Mesodermal cell (in vitro differentiated cells): ENCODE results near the gene CCL4.
"Not testable (repeated sequence)": the region's sequence is repeated elsewhere in the genome, so short reads cannot be mapped to it uniquely, and the experiment has no call there.

ENCODE experiments used
- H3K27ac ChIP-seq: 2 replicates; pipeline ENCODE4 v1.7.0; 2013; ENCODE audit warnings: mild to moderate bottlenecking, low read depth, low read length, moderate library complexity; ENCODE audit not compliant: severe bottlenecking
- H3K36me3 ChIP-seq: 2 replicates; pipeline ENCODE4 v1.7.1; 2013; ENCODE audit warnings: mild to moderate bottlenecking, low read length, moderate library complexity; ENCODE audit not compliant: control insufficient read depth, insufficient read depth
- H3K4me1 ChIP-seq: one replicate; pipeline ENCODE4 v1.7.1; 2013; ENCODE audit warnings: mild to moderate bottlenecking, low read length; ENCODE audit not compliant: insufficient read depth, control insufficient read depth, poor library complexity, severe bottlenecking
- H3K4me3 ChIP-seq: 2 replicates; pipeline ENCODE4 v1.7.0; 2013; ENCODE audit warnings: low read length, control low read depth, mild to moderate bottlenecking; ENCODE audit not compliant: insufficient read depth, poor library complexity, severe bottlenecking; ENCODE audit errors: extremely low read depth
- H3K9me3 ChIP-seq: 2 replicates; pipeline ENCODE4 v1.7.1; 2013; ENCODE audit warnings: mild to moderate bottlenecking, low read length, moderate library complexity; ENCODE audit not compliant: control insufficient read depth
- WGBS, 2 experiments: methylation state at CpG; one replicate each; pipeline ENCODE4 v1.1.5; 2013; ENCODE audit warnings: missing lambda C conversion rate in 2 of 2; ENCODE audit not compliant: insufficient coverage in 2 of 2; 5-methylcytosine and 5-hydroxymethylcytosine counted together

The CCL4 gene

DNA sequence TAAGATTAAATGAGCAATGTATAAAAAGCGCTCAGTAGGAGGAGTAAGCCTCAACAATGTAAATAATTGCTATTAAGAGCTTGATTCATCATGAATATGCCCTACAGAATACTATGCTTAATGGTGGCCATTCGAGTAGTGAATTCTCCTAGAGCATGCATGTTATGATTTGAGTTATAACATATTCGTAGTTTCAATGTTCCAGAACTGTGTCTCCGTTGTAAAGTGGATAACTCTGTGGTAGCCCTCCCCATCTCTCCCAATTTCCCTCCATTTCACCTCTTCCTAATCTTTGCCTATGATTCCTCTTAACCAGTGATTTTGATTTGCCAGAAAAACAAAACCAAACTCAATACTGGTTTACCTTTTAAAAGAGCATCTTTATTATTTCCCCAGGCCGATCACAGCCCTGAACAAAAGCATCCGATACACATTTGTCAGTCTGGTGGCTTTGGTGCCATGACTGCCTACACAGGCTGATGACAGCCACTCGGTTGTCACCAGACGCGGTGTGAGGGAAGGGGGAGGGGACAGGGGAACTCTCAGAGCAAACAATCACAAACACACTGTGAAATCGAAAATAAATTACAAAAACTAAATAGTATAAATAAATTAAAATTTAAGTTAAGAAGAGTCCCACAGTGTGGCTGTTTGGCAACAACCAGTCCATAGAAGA is 15.6 kb upstream of the CCL4 start:
- not testable (repeated sequence) for H3K36me3 ChIP-seq, H3K4me1 ChIP-seq, H3K9me3 ChIP-seq, H3K4me3 ChIP-seq, H3K27ac ChIP-seq
- WGBS, 2 experiments, result 86 to 100% methylated on average over 2 of the region's 10 CpGs

- no peaks in the 10 kb centered on the region for H3K36me3 ChIP-seq
- WGBS, 2 experiments, result 76 to 88% methylated on average over 11 of the region's 14 CpGs
- H3K27ac ChIP-seq, result no peak overlapping the region
Observed at GRCh38 chr17:36088670-36089338, 14.8 kb upstream of the CCL4 start.

GRCh38 chr17:36089339-36089865 is 14.2 kb upstream of the CCL4 start:
- Histone ChIP-seq H3K4me1 (no peaks in the 10 kb centered on the region), H3K4me3 (no peak overlapping the region), H3K36me3 (no peaks in the 10 kb centered on the region), H3K27ac (no peak overlapping the region), H3K9me3 (no peaks in the 10 kb centered on the region)
- 86 to 88% methylated on average over 1 to 2 of the region's 4 CpGs for WGBS, 2 experiments

More at GRCh38 chr17:36088670-36089338, 14.8 kb upstream of the CCL4 start:
- Histone ChIP-seq H3K4me1 (no peaks in the 10 kb centered on the region), H3K4me3 (no peak overlapping the region), H3K9me3 (no peaks in the 10 kb centered on the region)

- WGBS, 2 experiments, result 94 to 95% methylated on average over 7 of the region's 9 CpGs
- Histone ChIP-seq H3K4me1 (no peaks in the 10 kb centered on the region), H3K9me3 (no peaks in the 10 kb centered on the region), H3K36me3 (no peaks in the 10 kb centered on the region), H3K27ac (no peak within 1 kb of the TSS), H3K4me3 (no peak within 1 kb of the TSS)
Observed at GRCh38 chr17:36089888-36090836, 13.5 kb upstream of the CCL4 start, which contains the start of gene CCL3. Gene CCL3 (minus strand): TSS chr17:36090143. CDS start chr17:36090058, 85 bp downstream.

DNA sequence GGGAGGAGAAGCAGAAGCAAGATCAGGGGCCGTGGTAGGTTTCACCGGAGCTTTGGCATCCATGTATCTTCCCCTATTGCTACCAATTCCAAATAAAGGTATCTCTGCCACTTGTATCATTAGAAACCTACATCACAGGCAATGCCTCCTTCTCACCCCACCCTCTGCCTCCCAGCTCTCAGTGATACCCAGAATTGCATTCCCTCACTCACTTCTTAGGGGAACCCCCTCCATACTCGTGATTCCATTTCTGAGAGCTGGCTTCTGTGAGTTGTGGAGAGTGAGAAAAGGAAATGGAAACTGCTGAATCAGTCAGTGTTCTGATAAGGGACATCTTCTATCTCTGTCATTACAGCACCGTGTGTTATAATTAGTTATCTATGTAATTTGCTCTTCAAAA is 11.4 kb upstream of the CCL4 start:
- Histone ChIP-seq H3K9me3 (no peaks in the 10 kb centered on the region), H3K4me3 (no peak overlapping the region), H3K27ac (no peak overlapping the region), H3K4me1 (no peaks in the 10 kb centered on the region), H3K36me3 (no peaks in the 10 kb centered on the region)
- WGBS, 2 experiments, result 100% methylated on average over 1 to 2 of the region's 4 CpGs

- WGBS, 2 experiments, result no CpG with 5 or more reads among the region's 6 CpGs
- H3K4me3 ChIP-seq, H3K36me3 ChIP-seq, H3K4me1 ChIP-seq, H3K27ac ChIP-seq, H3K9me3 ChIP-seq: not testable (repeated sequence)
Observed at GRCh38 chr17:36092715-36093114, 10.9 kb upstream of the CCL4 start.

DNA sequence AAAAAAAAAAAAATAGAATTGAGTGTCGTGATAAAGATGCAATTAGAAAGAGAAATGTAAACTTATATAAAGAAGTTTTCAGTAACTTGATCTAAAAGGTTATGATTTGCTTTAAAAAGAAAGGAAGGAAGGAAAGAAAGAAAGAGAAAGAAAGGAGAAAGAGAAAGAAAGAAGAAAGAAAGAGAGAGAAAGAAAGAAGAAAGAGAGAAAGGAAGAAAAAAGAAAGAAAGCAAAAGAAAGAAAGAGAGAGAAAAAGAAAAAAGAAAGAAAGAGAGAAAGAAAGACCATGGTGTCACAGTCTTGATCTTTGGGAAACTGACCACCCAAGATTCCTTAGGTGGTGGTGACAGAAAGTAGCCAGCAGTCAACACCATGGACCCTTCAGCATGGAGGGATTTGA is 9.4 kb upstream of the CCL4 start:
- H3K4me3 ChIP-seq, result no peak overlapping the region
- no peaks in the 10 kb centered on the region for H3K36me3 ChIP-seq
- H3K27ac ChIP-seq, result no peak overlapping the region
- WGBS, 2 experiments, result no CpG with 5 or more reads among the region's 1 CpG
- H3K9me3 ChIP-seq, result no peaks in the 10 kb centered on the region
- H3K4me1 ChIP-seq, result no peaks in the 10 kb centered on the region

DNA sequence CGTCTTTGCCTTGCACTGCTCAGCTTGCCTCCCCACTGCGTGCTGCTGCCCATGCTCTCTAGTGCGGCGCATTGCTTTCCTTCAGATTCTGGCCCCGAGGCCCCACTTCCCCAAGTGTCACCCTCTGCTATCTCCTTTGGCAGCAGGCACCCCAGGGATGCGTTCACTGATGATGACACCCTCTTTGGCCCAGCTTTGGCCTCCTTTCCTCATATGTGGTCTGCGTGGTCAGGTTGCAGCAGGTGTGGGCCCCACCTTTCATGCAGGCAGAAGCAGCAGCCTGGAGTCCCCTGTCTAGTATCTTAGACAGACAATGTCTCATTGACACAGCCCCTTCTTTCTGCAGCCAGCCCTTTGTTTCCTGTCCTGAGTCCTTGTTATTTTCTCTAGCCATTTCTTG is 8.9 kb upstream of the CCL4 start:
- Histone ChIP-seq H3K4me3 (no peak overlapping the region), H3K4me1 (no peaks in the 10 kb centered on the region), H3K27ac (no peak overlapping the region), H3K36me3 (no peaks in the 10 kb centered on the region), H3K9me3 (no peaks in the 10 kb centered on the region)
- 96 to 99% methylated on average over 6 to 7 of the region's 7 CpGs for WGBS, 2 experiments

GRCh38 chr17:36095992-36096391 is 7.6 kb upstream of the CCL4 start:
- 100% methylated on average over 1 of the region's 1 CpG; no CpG with 5 or more reads in 1 of the 2 experiments for WGBS, 2 experiments
- H3K4me1 ChIP-seq, result no peaks in the 10 kb centered on the region
- H3K9me3 ChIP-seq, result no peaks in the 10 kb centered on the region
- no peak overlapping the region for H3K4me3 ChIP-seq
- no peak overlapping the region for H3K27ac ChIP-seq
- H3K36me3 ChIP-seq, result no peaks in the 10 kb centered on the region

DNA sequence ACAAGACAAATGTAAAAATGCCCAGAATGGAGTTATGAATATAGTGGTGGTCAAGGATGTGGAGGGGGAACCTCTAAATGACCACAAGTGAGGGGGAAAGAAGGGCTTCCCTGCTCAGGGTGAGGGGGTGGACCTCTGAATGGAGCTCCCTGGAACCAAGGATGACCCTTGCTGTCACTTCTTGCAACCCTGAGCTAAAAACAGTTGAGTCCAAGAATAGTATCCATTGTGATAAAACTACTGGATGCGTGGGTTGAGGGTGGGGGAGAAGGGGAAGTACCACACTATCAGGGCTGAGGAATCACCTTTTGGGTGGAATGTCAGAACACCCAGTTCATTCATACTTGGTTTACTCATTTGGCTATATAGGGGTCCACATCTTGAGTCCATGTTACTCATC is 4.6 kb upstream of the CCL4 start:
- H3K36me3 ChIP-seq, H3K9me3 ChIP-seq, H3K4me1 ChIP-seq, H3K4me3 ChIP-seq, H3K27ac ChIP-seq: not testable (repeated sequence)
- no CpG with 5 or more reads among the region's 1 CpG for whole genome bisulfite sequencing, 2 experiments
